ENCODE measurements around the gene CBLC. TPM values are rescaled to one million over a fixed set of nuclear protein-coding genes. Genes with fewer than 3 reads are reported as not detected.

CBLC gene
- total RNA-seq (2022; extraction: Qiagen RNA extraction; ENCODE audit: low read depth) = 0.09 TPM in 1 of 5 replicates, not detected in the others

GRCh38 chr19:44777715-44778347 is at the start of gene CBLC:
TSS of gene CBLC (plus strand) at chr19:44777890. CDS start at chr19:44777932, 42 bp downstream.

GRCh38 chr19:44748426-44749254 is 29.1 kb upstream of the CBLC start, which contains the start of gene BCL3:
TSS of gene BCL3 (plus strand) at chr19:44748708. CDS start at chr19:44748791, 83 bp downstream.

GRCh38 chr19:44808463-44809371 is 31.0 kb downstream of the CBLC start, which contains the start of gene BCAM:
TSS of gene BCAM (plus strand) at chr19:44809103. CDS start at chr19:44809125, 22 bp downstream.

GRCh38 chr19:44845612-44846454 is 68.1 kb downstream of the CBLC start, which contains the start of gene NECTIN2:
TSS of gene NECTIN2 (plus strand) at chr19:44846297. CDS start at chr19:44846526, 229 bp downstream.

Other genes starting within 250 kb of the CBLC start
- 0.05 to 0.14 TPM in 2 of 5 replicates, not detected in the others for gene CEACAM20, start 248.2 kb upstream of the CBLC start, total RNA-seq (2022; extraction: Qiagen RNA extraction; ENCODE audit: low read depth)
- 0.30 to 0.63 TPM (median 0.48 TPM) in 5 replicates for gene IGSF23, start 164.3 kb upstream of the CBLC start, total RNA-seq (2022; extraction: Qiagen RNA extraction; ENCODE audit: low read depth)
- gene PVR, start 134.0 kb upstream of the CBLC start, total RNA-seq (2022; extraction: Qiagen RNA extraction; ENCODE audit: low read depth) = 107 to 120 TPM (median 113 TPM) in 5 replicates
- gene CEACAM19, start 106.4 kb upstream of the CBLC start, total RNA-seq (2022; extraction: Qiagen RNA extraction; ENCODE audit: low read depth) = 7.5 to 10.1 TPM (median 9.3 TPM) in 5 replicates
- 0.14 to 0.30 TPM (median 0.15 TPM) in 3 of 5 replicates, not detected in the others for gene CEACAM16, start 78.7 kb upstream of the CBLC start, total RNA-seq (2022; extraction: Qiagen RNA extraction; ENCODE audit: low read depth)
- gene BCL3, start 29.2 kb upstream of the CBLC start, total RNA-seq (2022; extraction: Qiagen RNA extraction; ENCODE audit: low read depth) = 48.8 to 104 TPM (median 82.2 TPM) in 5 replicates
- 60.0 to 93.5 TPM (median 80.5 TPM) in 5 replicates for gene BCAM, start 31.2 kb downstream of the CBLC start, total RNA-seq (2022; extraction: Qiagen RNA extraction; ENCODE audit: low read depth)
- gene NECTIN2, start 68.4 kb downstream of the CBLC start, total RNA-seq (2022; extraction: Qiagen RNA extraction; ENCODE audit: low read depth) = 74.0 to 90.3 TPM (median 81.2 TPM) in 5 replicates
- 191 to 268 TPM (median 252 TPM) in 5 replicates for gene TOMM40, start 113.4 kb downstream of the CBLC start, total RNA-seq (2022; extraction: Qiagen RNA extraction; ENCODE audit: low read depth)
- 10.9 to 21.6 TPM (median 15.6 TPM) in 5 replicates for gene APOE, start 127.9 kb downstream of the CBLC start, total RNA-seq (2022; extraction: Qiagen RNA extraction; ENCODE audit: low read depth)
- gene APOC1, start 136.7 kb downstream of the CBLC start, total RNA-seq (2022; extraction: Qiagen RNA extraction; ENCODE audit: low read depth) = 102 to 147 TPM (median 119 TPM) in 5 replicates
- not detected in 5 replicates for gene APOC4, start 164.3 kb downstream of the CBLC start, total RNA-seq (2022; extraction: Qiagen RNA extraction; ENCODE audit: low read depth)
- not detected in 5 replicates for gene APOC2, start 168.2 kb downstream of the CBLC start, total RNA-seq (2022; extraction: Qiagen RNA extraction; ENCODE audit: low read depth)
- 128 to 186 TPM (median 177 TPM) in 5 replicates for gene CLPTM1, start 177.5 kb downstream of the CBLC start, total RNA-seq (2022; extraction: Qiagen RNA extraction; ENCODE audit: low read depth)
- gene RELB, start 223.6 kb downstream of the CBLC start, total RNA-seq (2022; extraction: Qiagen RNA extraction; ENCODE audit: low read depth) = 33.4 to 57.6 TPM (median 51.4 TPM) in 5 replicates

All from A549 treated with RU486 at 1 μM for 4 hours (cell line).